Body of pancreas (tissue), 4 donors: ENCODE data around the gene SYCP2.

Experiments
- POLR2A ChIP-seq, 3 donors: fragments of 450-650 bp; IDR thresholded peaks; one replicate each; pipeline ENCODE4 v1.6.1; 2016; ENCODE audit warnings: antibody characterized with exemption in 3 of 3, mild to moderate bottlenecking in 2 of 3
- TF ChIP-seq, protein P1 (sequence below), 7 experiments: fragments of 450-650 bp in 4 of 7; fragments of 200-600 bp in 3 of 7; sonication (generic) in 3 of 7; IDR thresholded peaks; one replicate each; pipeline ENCODE4 v1.5.1; 2016 to 2019; ENCODE audit warnings: antibody characterized with exemption in 7 of 7

DNA sequence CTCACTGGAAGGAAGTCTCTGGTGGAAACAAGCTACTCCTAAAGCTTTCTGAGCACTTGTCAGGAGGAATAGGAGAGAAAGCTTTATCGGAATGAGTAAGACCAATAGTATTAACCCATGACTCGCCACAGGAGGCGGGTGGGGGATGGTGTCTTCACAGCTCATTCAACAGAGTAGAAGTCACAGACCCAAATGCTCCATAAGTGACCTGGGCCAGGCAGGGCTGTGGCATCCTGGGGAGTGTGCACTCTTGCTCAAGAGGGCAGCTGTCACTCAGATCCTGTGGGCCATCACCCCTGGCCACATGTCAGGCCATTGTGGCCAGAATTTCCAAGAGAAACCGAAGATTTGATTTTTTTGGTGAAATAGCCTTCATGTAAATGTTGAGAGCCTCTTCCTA is 116.0 kb downstream of the SYCP2 start:
- TF ChIP-seq, protein P1, sequence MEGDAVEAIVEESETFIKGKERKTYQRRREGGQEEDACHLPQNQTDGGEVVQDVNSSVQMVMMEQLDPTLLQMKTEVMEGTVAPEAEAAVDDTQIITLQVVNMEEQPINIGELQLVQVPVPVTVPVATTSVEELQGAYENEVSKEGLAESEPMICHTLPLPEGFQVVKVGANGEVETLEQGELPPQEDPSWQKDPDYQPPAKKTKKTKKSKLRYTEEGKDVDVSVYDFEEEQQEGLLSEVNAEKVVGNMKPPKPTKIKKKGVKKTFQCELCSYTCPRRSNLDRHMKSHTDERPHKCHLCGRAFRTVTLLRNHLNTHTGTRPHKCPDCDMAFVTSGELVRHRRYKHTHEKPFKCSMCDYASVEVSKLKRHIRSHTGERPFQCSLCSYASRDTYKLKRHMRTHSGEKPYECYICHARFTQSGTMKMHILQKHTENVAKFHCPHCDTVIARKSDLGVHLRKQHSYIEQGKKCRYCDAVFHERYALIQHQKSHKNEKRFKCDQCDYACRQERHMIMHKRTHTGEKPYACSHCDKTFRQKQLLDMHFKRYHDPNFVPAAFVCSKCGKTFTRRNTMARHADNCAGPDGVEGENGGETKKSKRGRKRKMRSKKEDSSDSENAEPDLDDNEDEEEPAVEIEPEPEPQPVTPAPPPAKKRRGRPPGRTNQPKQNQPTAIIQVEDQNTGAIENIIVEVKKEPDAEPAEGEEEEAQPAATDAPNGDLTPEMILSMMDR (IDR thresholded peaks at IDR 0.05), result no peak
- TF ChIP-seq POLR2A (IDR thresholded peaks at IDR 0.05), result no peak
